GM19043 (cell line): ENCODE measurements around the gene IL9.
"Not testable (repeated sequence)": the region's sequence is repeated elsewhere in the genome, so short reads cannot be mapped to it uniquely, and the experiment has no call there.

Source experiments
- ATAC-seq: cut with Tn5 transposase; IDR thresholded peaks from one replicate; pipeline ENCODE4 v1.9.1; 2021; ENCODE audit warnings: low read depth; ENCODE audit not compliant: unreplicated experiment

Gene IL9

GRCh38 chr5:135871268-135871915 lies 24.2 kb downstream of the IL9 start:
- no peak for ATAC-seq

GRCh38 chr5:135869935-135870334 lies 25.7 kb downstream of the IL9 start:
- ATAC-seq: no peak

GRCh38 chr5:135869276-135869675 lies 26.4 kb downstream of the IL9 start:
- no peak for ATAC-seq

- ATAC-seq: no peak
Measured at GRCh38 chr5:135868681-135869080, 27.0 kb downstream of the IL9 start.

- ATAC-seq: no peak
Measured at GRCh38 chr5:135867599-135867998, 28.0 kb downstream of the IL9 start.

- ATAC-seq: no peak
Measured at GRCh38 chr5:135866016-135866415, 29.6 kb downstream of the IL9 start.

GRCh38 chr5:135864503-135865435 lies 30.9 kb downstream of the IL9 start:
- ATAC-seq: no peak

- ATAC-seq: no peak
Measured at GRCh38 chr5:135862744-135863143, 32.9 kb downstream of the IL9 start.

GRCh38 chr5:135862086-135862485 lies 33.6 kb downstream of the IL9 start:
- ATAC-seq: no peak

GRCh38 chr5:135861641-135862040 lies 34.0 kb downstream of the IL9 start:
- ATAC-seq: no peak

GRCh38 chr5:135859641-135860040 lies 36.0 kb downstream of the IL9 start:
- ATAC-seq: no peak

GRCh38 chr5:135859186-135859585 lies 36.5 kb downstream of the IL9 start:
- not testable (repeated sequence) for ATAC-seq

GRCh38 chr5:135857630-135858311 lies 37.9 kb downstream of the IL9 start:
- ATAC-seq: no peak

- no peak for ATAC-seq
Measured at GRCh38 chr5:135851915-135852845, 43.5 kb downstream of the IL9 start.

GRCh38 chr5:135851186-135851914 lies 44.3 kb downstream of the IL9 start:
- no peak for ATAC-seq

- no peak for ATAC-seq
Measured at GRCh38 chr5:135850671-135851070, 45.0 kb downstream of the IL9 start.

- ATAC-seq: no peak
Measured at GRCh38 chr5:135850231-135850630, 45.4 kb downstream of the IL9 start.

GRCh38 chr5:135847976-135848375 lies 47.7 kb downstream of the IL9 start:
- no peak for ATAC-seq

GRCh38 chr5:135846311-135846710 lies 49.3 kb downstream of the IL9 start:
- ATAC-seq: no peak
